HEK293 (cell line): Measurements from ENCODE around the gene LAMC3.
A peak's percentile ranks its signal among the peaks of the same experiment; 100 is the strongest.

Experiments used
- CTCF ChIA-PET: fragments of 350-600 bp; formaldehyde crosslinking; extraction: SDS; loops from one replicate; lab custom pipeline; 2021; ENCODE audit warnings: antibody characterized with exemption; lab: Yijun Ruan, JAX
- POLR2A ChIA-PET: fragments of 300-600 bp; formaldehyde crosslinking; extraction: SDS; loops from one replicate; lab custom pipeline; 2020; ENCODE audit warnings: antibody characterized with exemption, inconsistent platforms; lab: Yijun Ruan, JAX
- H3K27ac ChIP-seq: fragments of 200-500 bp; sonication (Bioruptor generic); 2 replicates; pipeline ENCODE4 v1.5.1; 2014; ENCODE audit warnings: low read depth, low read length, control low read depth, inconsistent platforms; ENCODE audit errors: extremely low read depth
- H3K36me3 ChIP-seq, 2 experiments: fragments of 200-500 bp in 1 of 2; sonication (Bioruptor generic) in 1 of 2; 1 replicate in 1 of 2; 2 replicates in 1 of 2; pipeline ENCODE4 v1.5.1; 2014 to 2017; ENCODE audit warnings: inconsistent platforms in 2 of 2, low read length in 2 of 2; ENCODE audit not compliant: control insufficient read depth in 2 of 2, insufficient read depth in 1 of 2
- H3K4me1 ChIP-seq: fragments of 200-500 bp; sonication (Bioruptor generic); 2 replicates; pipeline ENCODE4 v1.5.1; 2014; ENCODE audit warnings: mild to moderate bottlenecking, low read length, inconsistent platforms; ENCODE audit not compliant: control insufficient read depth, insufficient read depth
- H3K4me3 ChIP-seq: 2 replicates; pipeline ENCODE4 v1.5.1; 2011; ENCODE audit warnings: low read depth, mild to moderate bottlenecking, control low read depth, low read length, moderate library complexity
- H3K9me3 ChIP-seq: fragments of 200-500 bp; sonication (Bioruptor generic); 2 replicates; pipeline ENCODE4 v1.5.1; 2014; ENCODE audit warnings: low read depth, low read length, inconsistent platforms; ENCODE audit not compliant: control insufficient read depth, insufficient read depth
- ATF2 ChIP-seq: fragments of 450-650 bp; formaldehyde crosslinking; IDR thresholded peaks from 2 replicates; pipeline ENCODE4 v1.5.1; 2016; ENCODE audit warnings: missing biosample characterization, missing genetic modification characterization, low read depth
- BCL6B ChIP-seq: fragments of 450-650 bp; formaldehyde crosslinking; IDR thresholded peaks from 2 replicates; pipeline ENCODE4 v1.5.1; 2017; ENCODE audit warnings: missing biosample characterization, missing genetic modification characterization
- GLIS1 ChIP-seq: fragments of 450-650 bp; formaldehyde crosslinking; IDR thresholded peaks from 2 replicates; pipeline ENCODE4 v1.5.1; 2016; ENCODE audit warnings: missing biosample characterization, missing genetic modification characterization
- GLIS2 ChIP-seq: fragments of 450-650 bp; formaldehyde crosslinking; IDR thresholded peaks from 2 replicates; pipeline ENCODE4 v1.5.1; 2016; ENCODE audit warnings: missing biosample characterization, missing genetic modification characterization
- HOXD13 ChIP-seq: sonication (generic); formaldehyde crosslinking; IDR thresholded peaks from 2 replicates; pipeline ENCODE4 v1.8.0; 2022; ENCODE audit warnings: missing genetic modification reagents, borderline replicate concordance
- MZF1 ChIP-seq: fragments of 450-650 bp; formaldehyde crosslinking; IDR thresholded peaks from 2 replicates; pipeline ENCODE4 v1.5.1; 2017; ENCODE audit warnings: missing biosample characterization, missing genetic modification characterization, borderline replicate concordance
- ZBTB20 ChIP-seq: fragments of 450-650 bp; formaldehyde crosslinking; IDR thresholded peaks from 2 replicates; pipeline ENCODE4 v1.5.1; 2016; ENCODE audit warnings: missing biosample characterization, missing genetic modification characterization
- ZBTB44 ChIP-seq: fragments of 450-650 bp; IDR thresholded peaks from 2 replicates; pipeline ENCODE4 v1.5.1; 2018; ENCODE audit warnings: missing biosample characterization, mild to moderate bottlenecking, missing genetic modification characterization
- ZNF184 ChIP-seq: fragments of 450-650 bp; IDR thresholded peaks from 2 replicates; pipeline ENCODE4 v1.5.1; 2018; ENCODE audit warnings: missing biosample characterization, mild to moderate bottlenecking, missing genetic modification characterization
- ZNF214 ChIP-seq: fragments of 450-650 bp; formaldehyde crosslinking; IDR thresholded peaks from 2 replicates; pipeline ENCODE4 v1.5.1; 2017; ENCODE audit warnings: missing biosample characterization, mild to moderate bottlenecking, missing genetic modification characterization, borderline replicate concordance
- ZNF221 ChIP-seq: fragments of 450-650 bp; formaldehyde crosslinking; IDR thresholded peaks from 2 replicates; pipeline ENCODE4 v1.5.1; 2017; ENCODE audit warnings: missing biosample characterization, missing genetic modification characterization, borderline replicate concordance
- ZNF292 ChIP-seq: fragments of 450-650 bp; formaldehyde crosslinking; IDR thresholded peaks from 2 replicates; pipeline ENCODE4 v1.5.1; 2016; ENCODE audit warnings: low read depth, missing biosample characterization, missing genetic modification characterization, borderline replicate concordance
- ZNF391 ChIP-seq: fragments of 450-650 bp; formaldehyde crosslinking; IDR thresholded peaks from 2 replicates; pipeline ENCODE4 v1.5.1; 2016; ENCODE audit warnings: low read depth, missing biosample characterization, missing genetic modification characterization, borderline replicate concordance
- ZNF514 ChIP-seq: fragments of 450-650 bp; formaldehyde crosslinking; IDR thresholded peaks from 2 replicates; pipeline ENCODE4 v1.5.1; 2016; ENCODE audit warnings: missing biosample characterization, missing genetic modification characterization
- ZNF585B ChIP-seq: fragments of 450-650 bp; formaldehyde crosslinking; IDR thresholded peaks from 2 replicates; pipeline ENCODE4 v1.5.1; 2016; ENCODE audit warnings: missing biosample characterization, missing genetic modification characterization
- ZNF664 ChIP-seq: fragments of 450-650 bp; formaldehyde crosslinking; IDR thresholded peaks from 2 replicates; pipeline ENCODE4 v1.5.1; 2016; ENCODE audit warnings: missing biosample characterization, missing genetic modification characterization
- ZNF777 ChIP-seq: fragments of 450-650 bp; formaldehyde crosslinking; IDR thresholded peaks from 2 replicates; pipeline ENCODE4 v1.5.1; 2017; ENCODE audit warnings: missing biosample characterization, missing genetic modification characterization, borderline replicate concordance
- ZNF785 ChIP-seq: fragments of 450-650 bp; formaldehyde crosslinking; IDR thresholded peaks from 2 replicates; pipeline ENCODE4 v1.5.1; 2016; ENCODE audit warnings: missing biosample characterization, missing genetic modification characterization
- ZNF843 ChIP-seq: fragments of 450-650 bp; formaldehyde crosslinking; IDR thresholded peaks from 2 replicates; pipeline ENCODE4 v1.5.1; 2016; ENCODE audit warnings: missing biosample characterization, missing genetic modification characterization
- ZSCAN23 ChIP-seq: fragments of 450-650 bp; formaldehyde crosslinking; IDR thresholded peaks from 2 replicates; pipeline ENCODE4 v1.5.1; 2016; ENCODE audit warnings: missing biosample characterization, missing genetic modification characterization
- TF ChIP-seq, protein P1 (sequence below): IDR thresholded peaks from 2 replicates; pipeline ENCODE4 v1.6.1; 2011; ENCODE audit warnings: mild to moderate bottlenecking, low read depth, low read length, borderline replicate concordance
- TF ChIP-seq, protein P2 (sequence below): fragments of 450-650 bp; formaldehyde crosslinking; IDR thresholded peaks from 2 replicates; pipeline ENCODE4 v1.5.1; 2017; ENCODE audit warnings: missing biosample characterization, missing genetic modification characterization

The LAMC3 gene

DNA sequence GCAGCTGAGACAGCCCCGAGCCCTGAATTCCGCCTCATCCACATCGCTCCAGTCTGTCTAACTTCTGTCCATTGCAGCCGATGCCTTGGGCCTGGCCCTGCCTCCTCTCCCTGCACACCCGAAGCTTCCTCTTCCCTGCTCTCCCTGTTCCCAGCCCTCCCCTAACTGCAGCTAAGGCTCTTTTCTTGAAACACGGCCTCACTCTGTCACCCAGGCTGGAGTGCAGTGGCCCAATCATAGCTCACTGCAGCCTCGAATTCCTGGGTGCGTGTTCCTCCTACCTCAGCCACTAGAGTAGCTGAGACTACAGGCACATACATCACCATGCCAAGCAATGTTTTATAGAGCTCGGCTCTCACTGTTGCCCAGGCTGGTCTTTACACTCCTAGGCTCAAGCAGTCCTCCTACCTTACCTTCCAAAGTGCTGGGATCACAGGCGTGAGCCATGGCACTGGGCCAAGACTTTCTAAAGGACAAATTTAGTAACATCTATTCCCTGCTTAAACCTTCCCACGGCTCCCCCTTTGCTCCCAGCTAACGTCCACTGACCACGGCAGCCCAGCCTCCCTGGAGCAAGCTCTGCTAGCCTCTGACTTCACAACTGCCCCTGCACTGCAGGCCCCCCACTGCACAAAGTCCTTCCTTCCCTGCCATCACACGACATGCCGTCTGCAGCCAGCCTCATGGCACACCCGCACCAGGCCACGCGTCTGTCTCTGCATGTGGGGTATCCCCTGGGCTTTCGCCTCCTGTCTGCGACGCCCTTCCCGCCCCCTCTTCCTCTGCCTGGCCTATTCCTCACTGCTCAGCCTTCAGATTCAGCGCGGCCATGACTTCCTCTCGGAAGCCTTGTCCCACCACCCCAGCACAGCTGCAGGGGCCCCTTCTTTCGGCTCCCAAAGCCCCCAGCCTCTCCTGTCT lies 28.6 kb downstream of the LAMC3 start (continued):
- no peak for TF ChIP-seq ZNF664 (tag by site-specific recombination)
- TF ChIP-seq ZNF214 (tag by site-specific recombination): no peak
- no peak for TF ChIP-seq MZF1 (tag by site-specific recombination)
- TF ChIP-seq BCL6B (tag by site-specific recombination): no peak
- no peak for TF ChIP-seq ZNF785 (tag by site-specific recombination)
- no peak for TF ChIP-seq ZNF514 (tag by site-specific recombination)
- peak; percentile 20; the same call in 1 of the 2 replicates for TF ChIP-seq GLIS2 (tag by site-specific recombination)
- no peak for TF ChIP-seq ZNF292 (tag by site-specific recombination)

DNA sequence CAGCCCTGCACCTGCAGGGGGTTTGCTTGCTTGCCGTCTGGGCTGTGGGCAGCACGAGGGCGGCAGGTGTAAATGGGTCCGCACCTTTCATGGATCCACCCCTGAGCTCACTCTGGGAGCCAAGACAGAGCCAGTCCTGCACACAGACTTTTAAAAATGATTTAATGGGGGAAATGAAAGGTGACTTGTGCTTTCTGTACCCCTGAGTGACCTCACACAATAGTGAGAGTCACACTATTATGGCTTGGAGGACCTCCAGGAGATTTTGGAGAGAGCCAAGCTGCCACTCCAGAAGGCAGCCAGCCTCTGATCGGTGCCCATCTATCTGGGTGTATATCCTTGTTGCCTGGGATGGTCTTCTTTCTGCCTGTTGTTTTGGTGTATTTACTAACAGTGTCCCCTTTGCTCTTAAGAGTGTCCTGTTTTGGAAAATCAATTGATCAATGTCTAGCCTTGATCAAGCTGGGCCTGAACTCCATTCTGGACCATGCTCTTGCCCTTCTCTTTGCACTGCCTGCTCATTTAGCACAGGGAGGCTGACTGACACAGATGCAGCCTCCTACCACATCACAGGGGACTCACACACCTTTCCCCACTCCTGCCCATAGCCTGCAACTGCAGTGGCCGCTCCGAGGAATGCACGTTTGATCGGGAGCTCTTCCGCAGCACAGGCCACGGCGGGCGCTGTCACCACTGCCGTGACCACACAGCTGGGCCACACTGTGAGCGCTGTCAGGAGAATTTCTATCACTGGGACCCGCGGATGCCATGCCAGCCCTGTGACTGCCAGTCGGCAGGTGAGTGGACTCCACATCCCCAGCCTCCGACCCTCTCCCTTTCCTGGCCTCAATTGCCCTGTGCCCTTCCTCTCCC lies 29.5 kb downstream of the LAMC3 start:
- H3K4me1 ChIP-seq: no peaks in the 10 kb centered on the region
- TF ChIP-seq ZBTB20 (no peak), ZNF585B (tag by site-specific recombination) (no peak), ZNF777 (tag by site-specific recombination) (no peak), ZNF843 (tag by site-specific recombination) (no peak), ZSCAN23 (tag by site-specific recombination) (no peak), HOXD13 (CRISPR knock-in tag) (no peak), GLIS1 (tag by site-specific recombination) (no peak), ZNF221 (tag by site-specific recombination) (no peak), ZNF184 (tag by site-specific recombination) (no peak), ZNF391 (no peak), ATF2 (tag by site-specific recombination) (no peak), ZBTB44 (tag by site-specific recombination) (no peak)
- TF ChIP-seq, protein P1, sequence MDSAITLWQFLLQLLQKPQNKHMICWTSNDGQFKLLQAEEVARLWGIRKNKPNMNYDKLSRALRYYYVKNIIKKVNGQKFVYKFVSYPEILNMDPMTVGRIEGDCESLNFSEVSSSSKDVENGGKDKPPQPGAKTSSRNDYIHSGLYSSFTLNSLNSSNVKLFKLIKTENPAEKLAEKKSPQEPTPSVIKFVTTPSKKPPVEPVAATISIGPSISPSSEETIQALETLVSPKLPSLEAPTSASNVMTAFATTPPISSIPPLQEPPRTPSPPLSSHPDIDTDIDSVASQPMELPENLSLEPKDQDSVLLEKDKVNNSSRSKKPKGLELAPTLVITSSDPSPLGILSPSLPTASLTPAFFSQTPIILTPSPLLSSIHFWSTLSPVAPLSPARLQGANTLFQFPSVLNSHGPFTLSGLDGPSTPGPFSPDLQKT: no peak
- TF ChIP-seq, protein P2, sequence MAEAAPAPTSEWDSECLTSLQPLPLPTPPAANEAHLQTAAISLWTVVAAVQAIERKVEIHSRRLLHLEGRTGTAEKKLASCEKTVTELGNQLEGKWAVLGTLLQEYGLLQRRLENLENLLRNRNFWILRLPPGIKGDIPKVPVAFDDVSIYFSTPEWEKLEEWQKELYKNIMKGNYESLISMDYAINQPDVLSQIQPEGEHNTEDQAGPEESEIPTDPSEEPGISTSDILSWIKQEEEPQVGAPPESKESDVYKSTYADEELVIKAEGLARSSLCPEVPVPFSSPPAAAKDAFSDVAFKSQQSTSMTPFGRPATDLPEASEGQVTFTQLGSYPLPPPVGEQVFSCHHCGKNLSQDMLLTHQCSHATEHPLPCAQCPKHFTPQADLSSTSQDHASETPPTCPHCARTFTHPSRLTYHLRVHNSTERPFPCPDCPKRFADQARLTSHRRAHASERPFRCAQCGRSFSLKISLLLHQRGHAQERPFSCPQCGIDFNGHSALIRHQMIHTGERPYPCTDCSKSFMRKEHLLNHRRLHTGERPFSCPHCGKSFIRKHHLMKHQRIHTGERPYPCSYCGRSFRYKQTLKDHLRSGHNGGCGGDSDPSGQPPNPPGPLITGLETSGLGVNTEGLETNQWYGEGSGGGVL (tag by site-specific recombination): no peak
- TF ChIP-seq, all 188 proteins: peak for 0
- CTCF ChIA-PET: interaction anchor here (0.5 to 7.9 kb wide), 7 partner anchors 9 to 796 kb away, joined by 4 to 65 read pairs (median 4); no protein-coding TSS in a partner anchor
- Histone ChIP-seq H3K36me3 (peaks cover 0 to 8% of the 10 kb centered on the region in 2 experiments; a peak in 1 of 3 replicates), H3K9me3 (no peaks in the 10 kb centered on the region), H3K27ac (no peak overlapping the region), H3K4me3 (no peak overlapping the region)
- POLR2A ChIA-PET: no interaction called here
